Measurements from ENCODE around the gene RPN1. TPM values are rescaled to one million over a fixed set of nuclear protein-coding genes. Genes with fewer than 3 reads are reported as not detected.

RPN1 gene
- total RNA-seq, 4 donors from 2014 or later: 125 to 184 (median 143) TPM

GRCh38 chr3:128621234-128621633 lies 29.4 kb downstream of the RPN1 start:
- no peaks in the 10 kb centered on the region for H3K27me3 ChIP-seq
- intact Hi-C loops (cut with DNase I; ENCODE audit: low total_unique reads) (loop anchor here (5.0 kb wide), 1 partner anchor 646 kb away; no protein-coding TSS in a partner anchor), in situ Hi-C loops (cut with MboI; ENCODE audit: low pct_ligation_motif_present in 1 of 4, low pct_unique_long_range_greater_than_20kb in 1 of 4, low sequenced_read_pairs in 3 of 4) (loop anchor here in 1 of 4 donors (25.0 kb wide), 1 partner anchor 534 kb away; no protein-coding TSS in a partner anchor)
- no peak overlapping the region for H3K27ac ChIP-seq
- 80 to 89% methylated on average over 4 to 6 of the region's 6 CpGs for WGBS, 2 donors (ENCODE audit: low coverage in 1 of 2)
- no peaks in the 10 kb centered on the region for H3K9me3 ChIP-seq
- DNase-seq: no peak
- no peak overlapping the region for H3K4me3 ChIP-seq
- H3K4me1 ChIP-seq: peaks cover 10 to 18% (median 14%) of the 10 kb centered on the region in 4 donors
- H3K36me3 ChIP-seq: peaks cover 0 to 48% (median 17%) of the 10 kb centered on the region in 4 donors
- TF ChIP-seq POLR2A (IDR thresholded peaks at IDR 0.05): no peak
- TF ChIP-seq EP300 (IDR thresholded peaks at IDR 0.05; ENCODE audit: low read depth): no peak
- no peak for TF ChIP-seq CTCF (IDR thresholded peaks at IDR 0.05)
- no peak for TF ChIP-seq POLR2AphosphoS5 (IDR thresholded peaks at IDR 0.05)

- intact Hi-C loops (cut with DNase I; ENCODE audit: low total_unique reads): loop anchor here (5.0 kb wide), 1 partner anchor 647 kb away; no protein-coding TSS in a partner anchor
- in situ Hi-C loops (cut with MboI; ENCODE audit: low pct_ligation_motif_present in 1 of 4, low pct_unique_long_range_greater_than_20kb in 1 of 4, low sequenced_read_pairs in 3 of 4): loop anchor here in 1 of 4 donors (25.0 kb wide), 1 partner anchor 533 kb away; no protein-coding TSS in a partner anchor
- H3K36me3 ChIP-seq: peaks cover 0 to 38% (median 12%) of the 10 kb centered on the region in 4 donors
Observed at GRCh38 chr3:128620268-128620691, 30.3 kb downstream of the RPN1 start.

GRCh38 chr3:128619146-128619890 lies 31.3 kb downstream of the RPN1 start:
- intact Hi-C loops (cut with DNase I; ENCODE audit: low total_unique reads): loop anchor here (10.0 kb wide), 1 partner anchor 175 kb away; no protein-coding TSS in a partner anchor

More at GRCh38 chr3:128620268-128620691, 30.3 kb downstream of the RPN1 start:
- H3K27ac ChIP-seq: no peak overlapping the region
- no peak for DNase-seq
- H3K4me1 ChIP-seq: peaks cover 10 to 18% (median 14%) of the 10 kb centered on the region in 4 donors
- no peak overlapping the region for H3K4me3 ChIP-seq
- no peaks in the 10 kb centered on the region for H3K27me3 ChIP-seq
- no peaks in the 10 kb centered on the region for H3K9me3 ChIP-seq
- TF ChIP-seq EP300 (IDR thresholded peaks at IDR 0.05; ENCODE audit: low read depth) (no peak), POLR2AphosphoS5 (IDR thresholded peaks at IDR 0.05) (no peak), CTCF (IDR thresholded peaks at IDR 0.05) (no peak), POLR2A (IDR thresholded peaks at IDR 0.05) (no peak)
- WGBS, 2 donors (ENCODE audit: low coverage in 1 of 2): 91% methylated on average over 9 of the region's 9 CpGs; no CpG with 5 or more reads in 1 of the 2 donors

More at GRCh38 chr3:128619146-128619890, 31.3 kb downstream of the RPN1 start:
- TF ChIP-seq POLR2A (IDR thresholded peaks at IDR 0.05): no peak
- TF ChIP-seq EP300 (IDR thresholded peaks at IDR 0.05; ENCODE audit: low read depth): no peak
- TF ChIP-seq CTCF (IDR thresholded peaks at IDR 0.05): no peak
- no peak for TF ChIP-seq POLR2AphosphoS5 (IDR thresholded peaks at IDR 0.05)
- in situ Hi-C loops (cut with MboI; ENCODE audit: low pct_ligation_motif_present in 1 of 4, low pct_unique_long_range_greater_than_20kb in 1 of 4, low sequenced_read_pairs in 3 of 4): loop anchor here in 1 of 4 donors (25.0 kb wide), 1 partner anchor 532 kb away; no protein-coding TSS in a partner anchor
- Histone ChIP-seq H3K27ac (peak overlapping the region in 3 of 4 donors; percentile 83 to 91 (median 89)), H3K36me3 (peaks cover 0 to 28% (median 8%) of the 10 kb centered on the region in 4 donors), H3K4me1 (peaks cover 10 to 18% (median 14%) of the 10 kb centered on the region in 4 donors), H3K9me3 (no peaks in the 10 kb centered on the region), H3K4me3 (peak overlapping the region in 1 of 4 donors; percentile 71), H3K27me3 (no peaks in the 10 kb centered on the region)
- no peak for DNase-seq
- 69 to 73% methylated on average over 5 to 7 of the region's 7 CpGs for WGBS, 2 donors (ENCODE audit: low coverage in 1 of 2)

Measured in transverse colon (tissue), 4 donors.